Measurements from ENCODE around the gene CRKL.
"Not testable (repeated sequence)": the region's sequence is repeated elsewhere in the genome, so short reads cannot be mapped to it uniquely, and the experiment has no call there.

Gene CRKL

DNA sequence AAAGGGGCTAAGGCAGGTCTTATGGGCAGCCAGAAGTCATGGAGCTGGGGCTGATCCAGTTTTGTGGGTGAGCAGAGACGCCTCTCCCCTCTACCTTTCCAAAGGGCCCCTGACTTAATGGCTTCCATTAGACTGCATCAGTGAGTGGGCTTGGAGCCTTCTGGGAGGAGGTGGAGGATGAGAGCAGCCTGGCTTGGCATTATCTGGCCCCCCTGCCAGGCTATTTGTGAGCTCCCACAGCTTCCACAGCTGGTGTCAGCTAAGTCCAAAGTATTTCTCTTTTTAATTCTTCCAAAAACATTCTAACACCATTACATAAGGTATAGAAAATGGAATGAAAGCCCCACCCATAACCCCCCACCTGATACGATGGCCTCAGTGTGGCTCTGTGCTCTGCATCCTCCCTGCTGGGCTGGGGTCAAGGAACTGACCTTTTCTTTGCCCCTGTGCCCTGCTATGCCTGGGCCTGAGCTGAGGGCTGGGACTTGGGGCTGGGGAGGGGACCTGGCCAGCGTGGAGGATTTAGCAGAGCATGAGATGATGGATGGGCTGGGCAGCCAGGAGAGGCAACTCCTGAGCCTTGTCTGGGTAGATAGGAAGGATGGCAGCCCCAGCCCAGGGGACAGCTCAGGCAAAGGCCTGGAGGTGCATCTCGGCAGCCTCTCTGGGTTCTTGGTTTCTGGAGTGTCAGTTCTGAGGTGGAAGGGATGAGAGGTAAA lies 53.9 kb downstream of the CRKL start:
- DNase-seq: no peak

DNA sequence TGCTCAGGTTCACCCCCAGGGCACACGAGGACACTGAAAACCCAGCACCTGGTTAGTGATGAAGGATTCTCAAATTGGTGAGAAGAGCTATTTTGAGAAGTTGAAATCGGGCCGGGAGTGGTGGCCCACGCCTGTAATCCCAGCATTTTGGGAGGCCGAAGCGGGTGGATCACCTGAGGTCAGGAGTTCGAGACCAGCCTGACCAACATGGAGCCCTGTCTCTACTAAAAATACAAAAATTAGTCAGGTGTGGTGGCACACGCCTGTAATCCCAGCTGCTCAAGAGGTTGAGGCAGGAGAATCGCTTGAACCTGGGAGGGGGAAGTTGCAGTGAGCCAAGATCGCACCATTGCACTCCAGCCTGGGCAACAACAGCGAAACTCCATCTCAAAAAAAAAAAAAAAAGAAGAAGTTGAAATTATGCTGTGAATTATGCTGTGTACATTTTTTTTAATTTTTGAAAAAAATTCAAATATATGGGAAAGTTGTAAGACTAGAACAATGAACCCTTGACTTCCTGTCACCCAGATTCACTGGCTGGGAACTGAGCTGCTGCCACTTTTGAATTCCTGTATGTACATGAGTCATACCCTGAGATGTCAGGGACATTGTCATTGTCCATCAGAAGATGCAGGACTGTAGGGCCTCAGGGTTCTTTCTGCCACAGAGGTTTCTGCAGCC lies 54.9 kb downstream of the CRKL start:
- DNase-seq: not testable (repeated sequence)

DNA sequence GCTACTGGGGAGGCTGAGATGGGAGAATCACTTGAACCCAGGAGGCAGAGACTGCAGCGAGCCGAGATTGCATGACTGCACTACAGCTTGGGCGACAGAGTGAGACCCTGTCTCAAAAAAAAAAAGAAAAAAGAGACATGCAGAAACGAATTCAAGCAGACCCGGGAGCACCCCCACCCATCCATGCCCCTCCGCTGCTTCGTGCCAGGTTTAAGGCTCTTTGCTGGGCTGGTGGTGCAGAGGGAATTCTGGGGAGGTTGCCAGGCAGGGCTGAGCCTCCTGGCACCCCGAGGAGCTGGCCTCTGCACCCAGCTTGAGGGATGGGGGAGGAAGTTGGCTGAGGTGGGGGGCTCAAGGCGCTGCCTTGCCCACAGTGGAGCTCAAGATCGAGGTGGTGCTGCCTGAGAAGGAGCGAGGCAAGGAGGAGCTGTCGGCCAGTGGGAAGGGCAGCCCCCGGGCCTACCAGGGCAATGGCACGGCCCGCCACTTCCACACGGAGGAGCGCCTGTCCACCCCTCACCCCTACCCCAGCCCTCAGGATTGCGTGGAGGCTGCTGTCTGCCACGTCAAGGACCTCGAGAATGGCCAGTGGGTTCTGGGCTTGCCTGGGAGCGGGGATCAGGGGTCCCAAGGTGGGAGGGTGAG lies 55.8 kb downstream of the CRKL start:
- no peak for DNase-seq

DNA sequence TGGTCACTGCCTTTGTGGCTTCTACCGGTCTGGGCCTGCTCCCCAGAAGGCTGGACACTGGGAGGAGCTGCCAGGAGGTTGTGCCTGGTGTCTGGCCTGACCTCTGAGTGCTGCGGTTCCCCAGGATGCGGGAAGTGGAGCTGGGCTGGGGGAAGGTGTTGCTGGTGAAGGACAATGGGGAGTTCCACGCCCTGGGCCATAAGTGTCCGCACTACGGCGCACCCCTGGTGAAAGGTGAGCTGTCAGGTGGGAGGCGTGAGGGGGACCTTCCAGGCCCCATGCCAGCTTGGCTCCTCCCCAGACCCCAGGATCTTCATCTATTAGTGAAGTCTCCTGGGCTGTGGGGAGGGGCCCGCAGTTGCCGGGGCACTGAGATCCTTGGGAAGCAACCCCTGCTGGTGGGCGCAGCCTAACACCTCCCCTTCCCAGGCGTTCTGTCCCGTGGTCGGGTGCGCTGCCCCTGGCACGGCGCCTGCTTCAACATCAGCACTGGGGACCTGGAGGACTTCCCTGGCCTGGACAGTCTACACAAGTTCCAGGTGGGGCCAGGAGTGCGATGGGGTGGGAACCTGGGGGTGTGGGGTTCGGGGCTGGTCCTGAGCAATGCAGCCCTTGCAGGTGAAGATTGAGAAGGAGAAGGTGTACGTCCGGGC lies 56.6 kb downstream of the CRKL start:
- DNase-seq: no peak

DNA sequence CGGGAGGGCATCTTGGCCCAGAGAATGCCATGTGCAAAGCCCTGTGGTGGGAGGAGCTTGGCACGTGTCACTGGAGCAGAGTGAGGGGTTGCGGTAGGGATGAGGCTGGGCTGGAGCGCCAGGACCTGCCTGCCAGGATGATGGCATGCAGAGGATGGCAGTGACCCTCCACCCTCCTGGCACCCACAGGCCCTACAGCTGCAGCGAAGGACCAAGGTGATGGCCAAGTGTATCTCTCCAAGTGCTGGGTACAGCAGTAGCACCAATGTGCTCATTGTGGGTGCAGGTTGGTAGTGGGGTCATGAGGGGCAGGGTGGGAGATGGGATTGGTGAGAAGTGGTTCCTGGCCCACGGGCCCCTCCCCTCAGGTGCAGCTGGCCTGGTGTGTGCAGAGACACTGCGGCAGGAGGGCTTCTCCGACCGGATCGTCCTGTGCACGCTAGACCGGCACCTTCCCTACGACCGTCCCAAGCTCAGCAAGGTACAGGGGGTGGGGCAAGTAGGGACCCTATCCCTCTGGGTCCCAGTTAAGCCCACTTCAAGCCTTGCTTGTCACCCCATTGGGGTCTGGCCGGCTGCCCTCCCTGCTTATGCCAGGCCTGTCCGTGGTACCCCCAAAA lies 57.2 kb downstream of the CRKL start:
- no peak for DNase-seq

DNA sequence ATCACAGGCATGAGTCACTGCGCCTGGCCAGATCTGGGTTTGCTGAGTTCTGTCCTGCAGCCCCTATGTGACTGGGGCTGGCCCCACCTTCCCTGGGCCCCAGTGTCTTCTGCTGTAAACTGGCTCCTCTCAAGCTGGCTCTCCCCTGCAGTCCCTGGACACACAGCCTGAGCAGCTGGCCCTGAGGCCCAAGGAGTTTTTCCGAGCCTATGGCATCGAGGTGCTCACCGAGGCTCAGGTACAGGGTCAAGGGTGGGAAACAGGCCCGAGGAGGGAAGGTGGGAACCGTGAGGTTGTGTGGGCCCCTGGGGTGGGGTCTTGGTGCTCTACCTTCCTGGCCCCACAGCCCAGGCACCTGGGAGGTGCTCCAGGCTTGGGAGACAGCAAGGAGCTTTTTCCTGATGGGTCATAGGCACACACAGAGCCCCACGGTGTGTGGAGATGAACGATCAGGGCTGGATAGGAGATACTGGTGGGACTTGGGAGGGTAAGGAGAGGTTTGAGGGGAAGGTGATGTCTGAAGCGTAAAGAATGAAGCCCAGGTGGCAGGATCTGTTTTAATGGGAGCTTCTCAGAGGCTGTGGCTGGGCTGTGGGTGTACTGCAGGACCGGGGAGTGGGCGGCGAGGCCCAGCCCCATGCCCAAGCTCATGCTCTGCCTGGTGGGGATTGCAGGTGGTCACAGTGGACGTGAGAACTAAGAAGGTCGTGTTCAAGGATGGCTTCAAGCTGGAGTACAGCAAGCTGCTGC lies 58.5 kb downstream of the CRKL start:
- no peak for DNase-seq

DNA sequence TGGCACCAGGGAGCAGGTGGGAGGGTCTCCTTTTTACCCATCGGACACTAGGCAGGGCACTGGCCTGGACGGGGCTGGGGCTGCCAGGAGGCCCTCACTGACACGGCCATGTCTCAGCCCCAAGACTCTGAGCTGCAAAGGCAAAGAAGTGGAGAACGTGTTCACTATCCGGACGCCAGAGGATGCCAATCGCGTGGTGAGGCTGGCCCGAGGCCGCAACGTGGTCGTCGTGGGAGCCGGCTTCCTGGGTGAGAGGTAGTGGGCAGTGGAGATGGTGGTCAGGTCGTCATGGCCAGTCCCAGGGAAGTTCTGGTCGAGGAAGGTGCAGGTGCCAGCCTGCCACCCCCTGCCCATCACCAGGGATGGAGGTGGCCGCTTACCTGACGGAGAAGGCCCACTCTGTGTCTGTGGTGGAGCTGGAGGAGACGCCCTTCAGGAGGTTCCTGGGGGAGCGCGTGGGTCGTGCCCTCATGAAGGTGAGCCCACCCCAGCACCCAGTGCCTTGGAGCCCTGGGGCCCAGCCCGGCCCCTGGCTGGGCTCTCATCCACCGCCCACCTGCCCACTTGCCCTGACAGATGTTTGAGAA lies 59.2 kb downstream of the CRKL start:
- DNase-seq: no peak

DNA sequence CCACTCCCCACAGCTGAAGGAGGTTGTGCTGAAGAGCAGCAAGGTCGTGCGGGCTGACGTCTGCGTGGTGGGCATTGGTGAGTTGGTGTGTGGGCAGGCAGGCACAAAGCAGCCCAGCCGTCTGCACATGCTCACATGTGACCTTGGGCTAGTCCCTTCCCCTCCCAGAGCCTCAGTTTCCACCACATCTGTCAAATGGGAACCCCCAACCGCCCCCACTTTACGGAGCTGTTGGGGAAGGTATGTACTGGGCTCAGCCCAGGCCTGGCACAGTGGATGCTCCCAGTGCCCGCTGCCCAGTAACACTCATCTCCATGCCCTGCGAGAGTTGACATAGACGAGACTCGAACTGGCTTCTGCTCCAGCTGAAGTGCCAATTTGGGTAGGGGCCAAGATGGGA lies 59.8 kb downstream of the CRKL start:
- no peak for DNase-seq

DNA sequence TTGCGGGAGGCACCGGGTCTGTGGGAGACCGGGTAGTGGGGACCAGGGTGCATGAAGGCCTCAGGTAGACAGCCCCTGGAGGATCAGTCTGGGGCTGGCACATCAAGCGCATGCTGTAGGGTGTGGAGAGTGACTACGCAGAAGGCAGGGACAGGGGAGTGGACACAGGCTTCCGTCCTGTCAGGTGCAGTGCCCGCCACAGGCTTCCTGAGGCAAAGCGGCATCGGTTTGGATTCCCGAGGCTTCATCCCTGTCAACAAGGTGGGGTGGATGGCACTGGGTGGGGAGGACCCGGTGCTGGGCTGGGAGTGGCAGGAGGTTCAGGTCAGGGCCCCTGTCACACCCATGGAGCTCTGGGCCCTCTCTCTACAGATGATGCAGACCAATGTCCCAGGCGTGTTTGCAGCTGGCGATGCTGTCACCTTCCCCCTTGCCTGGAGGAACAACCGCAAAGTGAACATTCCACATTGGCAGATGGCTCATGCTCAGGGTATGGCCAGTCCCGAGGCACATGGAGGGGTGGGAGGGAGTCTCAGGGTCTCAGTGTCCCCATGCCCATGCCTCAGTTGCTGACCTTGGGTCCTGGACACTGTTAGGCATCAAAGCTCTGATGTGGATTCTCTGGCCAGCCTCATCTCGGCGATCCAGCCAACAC lies 60.4 kb downstream of the CRKL start:
- DNase-seq: no peak

DNA sequence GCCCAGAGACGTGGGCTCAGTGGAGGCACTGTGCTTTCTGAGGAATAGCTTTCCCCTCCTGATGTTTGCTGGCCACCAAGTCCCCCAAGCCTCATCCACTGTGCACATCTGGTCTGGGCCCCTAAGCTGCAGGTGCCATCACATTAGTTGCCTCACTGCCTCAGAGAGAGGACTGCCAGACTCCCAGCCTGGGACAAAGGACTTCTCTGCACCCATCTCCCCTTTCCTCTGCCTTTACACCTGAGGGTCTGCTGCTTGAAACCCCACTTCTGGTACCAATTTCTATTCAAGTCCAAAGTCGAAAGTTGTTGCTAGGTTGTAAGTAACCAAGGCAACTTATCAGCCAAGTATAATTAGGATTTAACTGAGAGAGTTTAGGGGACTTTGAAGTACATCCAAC lies 61.2 kb downstream of the CRKL start:
- no peak for DNase-seq

DNA sequence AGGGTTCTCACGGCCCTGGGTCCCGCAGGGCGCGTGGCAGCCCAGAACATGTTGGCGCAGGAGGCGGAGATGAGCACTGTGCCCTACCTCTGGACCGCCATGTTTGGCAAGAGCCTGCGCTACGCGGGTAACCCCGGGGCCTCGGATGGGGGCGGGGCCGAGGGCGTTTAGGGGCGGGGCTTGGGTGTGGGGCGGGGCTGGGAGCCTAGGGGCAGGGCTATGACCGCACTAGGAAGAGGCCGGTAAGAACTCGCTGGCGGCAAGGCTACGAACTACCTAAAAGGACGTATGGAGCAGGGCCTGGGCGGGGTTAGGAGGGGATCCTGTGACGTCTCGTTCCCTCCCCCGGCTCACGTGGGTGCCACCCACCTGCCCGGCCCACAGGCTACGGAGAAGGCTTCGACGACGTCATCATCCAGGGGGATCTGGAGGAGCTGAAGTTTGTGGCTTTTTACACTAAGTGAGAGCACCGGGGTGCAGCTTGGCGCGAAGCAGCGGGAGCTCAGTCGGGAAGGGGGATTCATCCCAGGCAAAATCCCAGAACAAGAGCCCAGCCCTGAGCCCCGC lies 62.1 kb downstream of the CRKL start:
- no peak for DNase-seq

DNA sequence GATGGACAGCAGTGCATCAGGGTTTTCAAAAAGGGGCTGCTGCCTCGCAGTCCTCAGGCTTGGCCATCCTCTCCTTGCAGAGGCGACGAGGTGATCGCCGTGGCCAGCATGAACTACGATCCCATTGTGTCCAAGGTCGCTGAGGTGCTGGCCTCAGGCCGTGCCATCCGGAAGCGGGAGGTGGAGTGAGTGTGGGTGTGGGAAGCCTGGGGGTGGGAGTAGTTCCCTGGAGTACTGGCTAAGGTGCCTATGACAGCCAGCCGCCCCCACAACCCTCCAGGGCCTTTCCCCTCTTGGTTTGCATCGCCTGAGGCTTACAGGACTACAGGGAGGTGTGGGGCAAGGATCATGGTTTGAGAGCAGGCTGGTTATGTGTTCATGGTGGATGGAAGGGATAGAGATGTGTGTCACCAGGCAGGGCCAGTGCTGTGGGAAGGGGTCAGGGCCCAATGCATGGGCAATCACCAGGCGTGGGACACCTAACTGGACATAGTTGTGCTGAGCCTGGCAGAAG lies 62.8 kb downstream of the CRKL start:
- no peak for DNase-seq

DNA sequence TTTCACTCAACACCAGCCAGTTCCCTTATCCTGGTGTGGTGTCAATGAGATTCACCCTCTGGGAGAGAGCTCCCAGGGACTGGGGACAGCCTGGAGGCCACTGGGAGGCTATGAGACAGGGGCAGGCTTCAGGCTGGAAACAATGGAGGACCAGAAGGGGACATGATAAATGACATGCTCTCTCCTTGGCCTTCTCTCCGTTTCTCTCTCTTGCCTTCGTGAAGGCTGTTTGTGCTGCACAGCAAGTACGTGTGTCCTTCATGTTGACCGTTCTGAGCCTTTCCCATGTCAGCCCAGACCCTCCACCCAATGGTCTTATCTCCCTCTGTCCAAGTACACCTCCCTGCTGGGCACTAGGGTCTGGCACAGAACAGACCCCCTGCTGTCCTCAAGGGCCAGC lies 63.3 kb downstream of the CRKL start:
- no peak for DNase-seq

DNA sequence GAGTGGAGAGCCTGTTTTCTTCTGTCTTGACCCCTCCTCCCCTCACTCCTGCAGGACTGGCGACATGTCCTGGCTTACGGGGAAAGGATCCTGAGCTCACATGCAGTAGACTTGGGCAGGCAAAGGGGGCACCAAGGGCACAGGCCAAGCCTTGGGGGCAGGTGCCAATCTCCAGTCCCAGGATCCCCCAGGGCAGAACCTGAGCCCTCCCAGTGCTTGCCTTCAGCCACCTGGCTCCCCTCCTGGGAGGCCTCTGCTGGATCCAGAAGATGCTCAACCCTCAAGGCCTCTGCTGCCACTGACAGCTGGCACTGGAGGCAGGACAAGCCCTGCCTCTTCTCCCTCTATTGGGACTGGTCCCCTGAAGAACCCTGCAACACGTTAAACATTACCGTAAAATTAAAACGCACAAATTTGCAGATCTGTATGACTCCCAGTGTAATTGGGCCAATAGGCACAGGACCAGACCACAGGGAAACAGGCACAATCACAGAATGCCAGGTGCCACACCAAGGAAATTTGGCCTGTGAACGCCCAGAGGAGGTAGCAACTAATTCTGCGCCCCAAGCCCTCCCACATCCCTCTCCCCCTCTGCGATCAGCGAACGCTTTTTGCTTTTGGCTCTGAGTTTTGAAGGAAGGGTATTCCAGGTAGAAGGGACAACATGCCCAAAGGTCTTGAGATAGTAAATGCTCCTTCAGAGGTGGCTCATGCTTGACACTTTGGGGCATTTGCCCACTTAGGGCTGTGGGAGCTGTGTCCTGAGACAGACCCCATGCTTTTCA lies 63.9 kb downstream of the CRKL start:
- no peak for DNase-seq

DNA sequence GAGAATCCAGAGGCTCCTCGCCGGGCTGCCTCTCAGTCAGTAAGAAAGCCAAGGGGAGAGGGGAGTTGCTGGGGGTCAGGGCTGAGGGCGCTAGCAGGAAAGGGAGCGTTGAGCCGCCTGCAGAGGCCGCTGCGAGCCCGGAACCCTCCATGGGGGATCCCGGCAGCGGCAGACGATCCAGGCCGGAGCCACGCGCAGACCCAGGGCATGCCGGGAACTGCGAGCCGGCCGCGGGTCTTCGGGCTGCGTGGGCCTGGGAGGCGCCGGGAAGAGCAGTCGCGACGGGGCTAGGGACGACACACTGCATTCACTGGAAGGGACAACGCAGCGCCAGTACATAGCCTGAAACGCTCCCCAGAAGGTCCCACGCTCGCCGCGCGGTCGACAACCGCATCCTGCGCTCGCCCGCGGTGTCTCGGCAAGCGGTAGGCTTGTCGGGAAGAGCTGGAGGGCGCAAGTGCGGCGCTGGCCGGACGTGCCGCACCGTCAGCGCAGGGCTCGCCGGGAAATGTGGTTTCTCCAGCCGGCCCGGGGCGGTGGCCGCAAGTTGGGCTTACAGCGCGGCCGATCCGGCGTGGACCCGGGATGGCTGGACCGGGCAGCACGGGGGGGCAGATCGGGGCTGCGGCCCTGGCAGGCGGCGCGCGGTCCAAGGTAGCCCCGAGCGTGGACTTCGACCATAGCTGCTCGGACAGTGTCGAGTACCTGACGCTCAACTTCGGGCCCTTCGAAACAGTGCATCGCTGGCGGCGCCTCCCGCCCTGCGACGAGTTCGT lies 64.8 kb downstream of the CRKL start, which contains the start of gene LZTR1:
LZTR1 (plus strand) TSS at position 511 of the 776 bp plus-strand sequence; CDS start at position 586, 75 bp downstream.
- DNase-seq: peak; percentile 82

DNA sequence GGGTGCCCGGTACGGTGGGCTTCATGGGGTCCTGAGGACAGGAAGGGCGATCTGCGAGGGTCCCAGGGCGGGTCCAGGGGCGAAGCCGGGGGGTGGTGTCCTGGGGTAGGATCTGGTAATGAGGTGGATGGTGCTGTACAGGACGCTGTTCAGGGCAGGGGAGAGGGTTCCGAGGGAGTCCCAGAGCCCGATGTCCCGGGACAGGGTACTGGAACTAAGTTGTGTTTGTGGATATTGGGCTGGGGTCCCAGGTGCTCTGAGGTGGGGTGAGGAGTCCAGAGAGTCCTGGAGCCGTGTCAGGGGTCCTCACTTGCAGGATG lies 65.3 kb downstream of the CRKL start:
- DNase-seq: no peak

DNA sequence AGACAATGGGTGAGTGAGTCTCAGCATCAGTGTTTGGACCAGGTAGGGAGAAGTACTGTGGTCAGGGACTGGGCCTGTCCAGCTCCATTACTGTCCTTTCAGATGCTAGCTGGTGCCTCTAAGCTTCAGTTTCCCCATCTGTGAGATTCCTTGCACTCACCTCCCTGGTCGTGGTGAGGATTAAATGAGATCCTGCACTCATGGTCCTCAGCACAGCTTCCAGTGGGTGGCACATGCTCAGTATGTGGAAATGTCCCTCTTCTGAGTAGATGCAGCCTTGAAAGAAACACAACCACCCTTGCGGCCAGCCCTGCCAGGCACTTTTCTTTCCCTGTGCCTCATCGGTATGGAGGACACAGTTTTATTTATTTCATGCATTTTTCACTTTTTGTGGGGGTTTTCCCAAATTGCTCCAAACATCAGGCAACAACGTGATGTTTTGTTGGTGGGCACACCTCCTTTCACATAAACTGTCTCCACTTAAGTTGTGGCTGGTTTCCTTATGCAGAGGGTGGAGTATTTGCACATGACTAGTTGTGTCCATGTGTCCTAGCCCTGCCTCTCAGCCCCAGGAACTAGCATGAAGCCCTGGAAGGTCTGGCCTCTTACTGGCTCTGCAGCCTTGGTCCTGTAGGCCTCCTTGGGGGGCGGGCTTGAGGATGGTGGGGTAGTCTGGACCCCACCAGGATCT lies 66.0 kb downstream of the CRKL start:
- DNase-seq: no peak

DNA sequence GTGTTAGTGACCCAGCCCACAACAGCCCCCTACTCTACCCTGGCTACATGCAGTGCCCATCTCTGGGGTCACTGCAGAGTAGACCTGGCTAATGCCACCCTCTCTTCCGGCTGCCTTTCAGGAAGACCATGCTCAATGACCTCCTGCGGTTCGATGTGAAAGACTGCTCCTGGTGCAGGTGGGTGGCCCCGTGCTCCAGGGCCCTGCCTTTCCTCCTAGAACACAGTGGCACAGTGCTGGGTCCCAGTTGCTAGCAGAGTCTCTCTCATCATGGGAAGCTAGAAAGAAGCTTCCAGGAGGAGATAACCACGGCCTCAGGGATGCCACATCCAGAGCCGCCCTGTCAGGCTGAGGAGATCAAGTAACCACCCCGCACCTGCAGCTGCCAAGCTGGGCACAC lies 68.5 kb downstream of the CRKL start:
- DNase-seq: no peak

DNA sequence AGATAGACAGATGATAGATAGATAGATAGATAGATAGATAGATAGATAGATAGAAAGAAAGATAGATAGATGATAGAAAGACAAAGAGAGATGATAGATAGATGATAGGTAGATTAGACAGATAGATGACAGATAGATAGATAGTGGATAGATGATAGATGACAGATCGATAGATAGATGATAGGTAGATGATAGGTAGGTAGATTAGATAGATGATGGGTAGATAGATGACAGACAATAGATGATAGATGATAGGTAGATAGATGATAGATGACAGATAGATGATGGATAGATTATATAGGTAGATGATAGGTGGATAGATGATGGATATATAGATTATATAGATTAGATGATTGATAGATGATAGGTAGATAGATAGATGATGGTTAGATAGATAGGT lies 69.2 kb downstream of the CRKL start:
- DNase-seq: no peak
